GM19043 (cell line): ENCODE data around the gene FRMD1.
"Not testable (repeated sequence)": the region's sequence is repeated elsewhere in the genome, so short reads cannot be mapped to it uniquely, and the experiment has no call there.

ENCODE experiments used
- ATAC-seq: cut with Tn5 transposase; IDR thresholded peaks from one replicate; pipeline ENCODE4 v1.9.1; 2021; ENCODE audit warnings: low read depth; ENCODE audit not compliant: unreplicated experiment

Gene FRMD1

DNA sequence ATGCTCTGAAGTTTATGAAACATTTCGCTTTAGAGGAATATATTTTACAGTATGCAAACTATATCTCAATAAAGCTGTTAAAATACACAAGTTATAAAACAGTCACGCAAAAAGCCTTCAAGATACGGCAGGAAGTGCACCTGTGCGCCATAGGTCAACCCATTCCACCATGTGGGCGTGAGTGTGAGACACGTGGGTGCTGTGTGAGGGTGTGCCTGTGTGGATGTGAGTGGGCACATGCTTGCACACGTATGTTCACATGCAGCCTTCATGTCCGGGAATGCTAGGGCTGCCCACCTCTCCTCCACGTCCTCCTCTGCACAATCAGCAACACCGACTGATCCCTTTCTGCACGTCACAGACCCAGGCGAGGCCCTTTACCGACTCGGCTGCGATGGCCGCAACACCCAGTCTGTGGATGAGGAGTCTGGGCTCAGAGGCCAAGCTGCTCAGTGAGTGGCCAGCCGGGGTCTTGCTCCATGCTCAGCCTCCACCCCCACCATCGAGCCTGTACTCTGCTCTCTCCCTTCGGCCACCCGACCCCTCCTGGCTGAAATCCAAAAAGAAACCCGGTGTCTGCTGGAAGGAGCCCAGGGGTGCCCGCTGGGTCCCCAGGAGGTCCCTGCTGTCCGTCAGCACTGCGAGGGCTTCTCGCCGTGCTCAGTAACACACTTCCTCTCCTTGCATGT lies 3.0 kb upstream of the FRMD1 start:
- no peak for ATAC-seq

GRCh38 chr6:168080393-168081077 lies 1.5 kb upstream of the FRMD1 start:
- no peak for ATAC-seq

- no peak for ATAC-seq
Measured at GRCh38 chr6:168078175-168078942, 653 bp downstream of the FRMD1 start.

GRCh38 chr6:168077401-168077800 lies 1.6 kb downstream of the FRMD1 start:
- not testable (repeated sequence) for ATAC-seq

DNA sequence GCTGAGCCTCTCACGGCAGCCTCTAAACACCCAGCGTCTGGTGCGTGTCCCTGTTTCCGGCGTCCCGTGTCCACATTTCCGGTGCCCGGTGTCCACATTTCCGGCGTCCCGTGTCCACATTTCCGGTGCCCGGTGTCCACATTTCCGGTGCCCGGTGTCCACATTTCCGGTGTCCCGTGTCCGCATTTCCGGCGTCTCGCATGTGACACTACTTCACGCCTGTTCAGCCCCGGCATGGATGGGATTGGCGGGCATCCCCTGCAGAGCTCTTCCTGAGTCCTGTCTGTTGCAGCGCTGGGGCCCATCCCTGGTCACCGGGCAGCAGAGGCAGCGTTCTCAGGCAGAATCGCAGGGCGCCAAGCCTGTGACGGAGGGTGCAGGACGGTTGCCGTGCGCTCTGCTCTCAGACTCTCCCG lies 3.2 kb downstream of the FRMD1 start:
- ATAC-seq = no peak

- no peak for ATAC-seq
Measured at GRCh38 chr6:168075216-168075615, 3.8 kb downstream of the FRMD1 start.

- ATAC-seq = no peak
Measured at GRCh38 chr6:168073937-168074730, 4.9 kb downstream of the FRMD1 start.

- ATAC-seq = no peak
Measured at GRCh38 chr6:168072730-168073129, 6.3 kb downstream of the FRMD1 start.

- no peak for ATAC-seq
Measured at GRCh38 chr6:168072261-168072660, 6.8 kb downstream of the FRMD1 start.

- ATAC-seq = no peak
Measured at GRCh38 chr6:168071620-168072019, 7.4 kb downstream of the FRMD1 start.

DNA sequence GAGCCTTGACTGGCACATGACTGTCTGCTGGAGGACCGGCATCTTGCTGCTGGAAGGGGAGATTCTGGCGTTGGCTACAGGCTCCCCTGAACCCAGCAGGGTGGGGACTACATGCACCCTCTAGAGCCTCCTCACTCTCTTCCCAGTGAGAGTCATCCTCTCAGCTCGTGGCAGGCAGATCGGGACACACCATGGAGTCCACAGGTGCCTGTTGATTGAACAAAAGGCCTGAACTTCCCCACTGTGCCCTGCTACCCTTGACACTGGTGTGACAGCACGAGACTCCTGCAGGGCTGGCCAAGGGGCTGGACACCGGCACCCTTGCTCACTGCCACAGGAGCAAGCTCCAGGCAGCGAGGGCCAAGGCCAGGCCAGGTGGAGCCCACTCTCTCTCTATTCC lies 8.2 kb downstream of the FRMD1 start:
- no peak for ATAC-seq

DNA sequence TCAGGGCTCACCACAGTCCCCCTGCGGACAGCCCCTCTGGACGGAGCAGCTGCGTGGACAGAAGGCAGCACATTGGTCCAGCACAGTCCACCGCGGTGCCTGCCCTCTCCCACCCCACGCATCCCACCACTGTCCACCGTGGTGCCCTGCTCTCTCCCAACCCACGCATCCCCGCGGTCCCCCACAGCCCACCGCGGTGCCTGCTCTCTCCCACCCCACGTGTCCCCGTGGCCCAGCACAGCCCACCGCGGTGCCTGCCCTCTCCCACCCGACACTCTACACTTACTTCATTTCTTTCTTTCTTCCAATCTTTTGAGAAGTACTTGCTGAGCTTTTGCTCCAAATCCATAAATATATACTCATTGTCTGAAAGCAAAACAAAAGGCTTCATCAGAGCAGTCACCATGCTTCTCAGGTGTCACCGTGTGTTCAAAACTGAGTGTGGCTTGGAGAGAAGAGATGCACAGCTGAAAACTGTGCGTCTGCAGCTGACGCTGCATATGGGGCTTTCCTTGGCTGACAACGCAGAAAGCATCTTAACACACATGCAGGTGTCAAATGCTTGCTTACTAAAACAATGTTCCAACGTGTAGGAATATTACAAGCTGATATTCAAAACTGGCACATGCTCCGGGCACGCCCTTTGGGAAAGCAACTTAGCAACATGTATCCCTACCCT lies 11.8 kb downstream of the FRMD1 start:
- no peak for ATAC-seq

- ATAC-seq = no peak
Measured at GRCh38 chr6:168064226-168064807, 14.7 kb downstream of the FRMD1 start.

- no peak for ATAC-seq
Measured at GRCh38 chr6:168063431-168063830, 15.6 kb downstream of the FRMD1 start.

- ATAC-seq = no peak
Measured at GRCh38 chr6:168062346-168063289, 16.4 kb downstream of the FRMD1 start.

DNA sequence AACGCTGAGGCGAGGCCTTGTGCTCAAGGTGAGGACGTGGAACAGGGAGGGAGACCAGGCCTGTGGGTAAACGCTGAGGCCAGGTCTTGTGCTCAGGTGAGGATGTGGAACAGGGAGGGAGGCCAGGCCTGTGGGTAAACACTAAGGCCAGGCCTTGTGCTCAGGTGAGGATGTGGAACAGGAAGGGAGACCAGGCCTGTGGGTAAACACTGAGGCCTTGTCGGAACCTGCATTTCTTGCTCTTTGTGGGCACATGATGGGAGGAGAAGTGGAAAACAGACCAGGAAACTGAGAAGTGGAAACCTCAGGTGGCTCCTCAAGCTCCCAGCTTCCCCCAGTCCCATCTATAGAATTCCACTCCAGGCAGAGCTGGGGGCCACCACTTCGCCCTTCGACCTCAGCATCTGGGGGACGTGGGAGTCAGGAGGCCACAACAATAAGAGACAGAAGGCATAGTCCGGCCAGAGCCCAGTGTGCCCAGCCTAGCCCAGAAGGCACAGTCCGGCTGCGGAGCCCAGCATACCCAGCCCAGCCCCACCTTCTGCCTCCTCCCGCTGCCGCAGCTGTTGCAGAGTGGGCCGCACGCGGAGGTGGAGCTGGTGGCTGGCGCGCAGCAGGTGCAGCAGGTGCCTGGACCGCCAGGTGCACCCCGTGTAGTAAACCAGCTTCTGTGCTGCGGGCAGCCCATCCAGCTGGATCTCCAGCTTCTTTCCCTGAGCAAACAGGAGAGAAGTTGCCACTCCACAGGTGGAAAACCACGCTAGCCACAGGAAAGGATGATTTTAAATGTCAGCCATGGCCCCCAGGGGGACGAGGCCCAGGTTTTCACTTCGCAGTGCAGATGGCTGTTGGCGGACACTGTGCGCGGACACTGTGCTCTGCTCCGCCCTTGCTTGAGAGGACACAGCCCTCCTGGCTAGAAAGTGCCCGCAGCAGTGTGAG lies 17.5 kb downstream of the FRMD1 start:
- ATAC-seq = no peak

GRCh38 chr6:168060521-168060931 lies 18.5 kb downstream of the FRMD1 start:
- no peak for ATAC-seq
